NCI-H2227 treated with DMSO at 0.1 percent for 48 hours (cell line): Measurements from ENCODE around the gene CCN2.

Experiments
- DNase-seq: peaks from one replicate; lab custom pipeline; 2025; lab: John Stamatoyannopoulos, UW

Gene CCN2

GRCh38 chr6:131967948-131968347 lies 16.8 kb upstream of the CCN2 start:
- DNase-seq: no peak

DNA sequence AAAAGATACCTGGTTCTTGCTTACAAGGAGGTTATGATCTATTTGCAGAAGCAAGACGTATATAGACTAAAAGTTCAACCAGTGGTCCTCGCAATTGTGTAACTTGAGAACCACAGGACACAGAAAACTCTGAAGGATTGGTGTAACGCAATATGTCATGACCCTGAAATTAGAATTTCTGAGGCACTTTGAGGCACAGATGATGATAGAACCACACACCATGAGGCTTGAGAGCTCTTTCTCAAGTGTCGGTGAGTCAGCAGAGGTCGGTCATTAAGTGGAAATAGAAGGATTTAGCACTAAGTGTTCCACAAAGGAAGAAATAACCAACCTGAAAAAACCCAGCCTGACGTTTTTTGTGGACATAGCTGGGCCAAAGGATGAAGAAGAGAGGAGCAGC lies 15.3 kb upstream of the CCN2 start:
- no peak for DNase-seq

DNA sequence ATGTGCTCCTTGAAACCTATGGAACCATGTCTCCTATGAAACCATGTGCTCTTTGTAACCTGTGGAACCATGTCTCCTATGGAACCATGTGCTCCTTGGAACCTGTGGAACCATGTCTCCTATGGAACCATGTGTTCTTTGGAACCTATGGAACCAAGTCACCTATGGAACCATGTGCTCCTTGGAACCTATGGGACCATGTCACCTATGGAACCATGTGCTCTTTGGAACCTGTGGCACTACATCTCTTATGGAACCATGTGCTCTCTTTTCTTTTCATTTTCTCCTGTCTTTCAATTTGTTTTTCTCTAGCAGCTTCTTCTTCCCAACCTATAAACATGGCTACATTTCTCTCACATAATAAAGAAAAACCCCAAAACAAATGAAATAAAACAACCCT lies 11.9 kb upstream of the CCN2 start:
- DNase-seq: no peak

DNA sequence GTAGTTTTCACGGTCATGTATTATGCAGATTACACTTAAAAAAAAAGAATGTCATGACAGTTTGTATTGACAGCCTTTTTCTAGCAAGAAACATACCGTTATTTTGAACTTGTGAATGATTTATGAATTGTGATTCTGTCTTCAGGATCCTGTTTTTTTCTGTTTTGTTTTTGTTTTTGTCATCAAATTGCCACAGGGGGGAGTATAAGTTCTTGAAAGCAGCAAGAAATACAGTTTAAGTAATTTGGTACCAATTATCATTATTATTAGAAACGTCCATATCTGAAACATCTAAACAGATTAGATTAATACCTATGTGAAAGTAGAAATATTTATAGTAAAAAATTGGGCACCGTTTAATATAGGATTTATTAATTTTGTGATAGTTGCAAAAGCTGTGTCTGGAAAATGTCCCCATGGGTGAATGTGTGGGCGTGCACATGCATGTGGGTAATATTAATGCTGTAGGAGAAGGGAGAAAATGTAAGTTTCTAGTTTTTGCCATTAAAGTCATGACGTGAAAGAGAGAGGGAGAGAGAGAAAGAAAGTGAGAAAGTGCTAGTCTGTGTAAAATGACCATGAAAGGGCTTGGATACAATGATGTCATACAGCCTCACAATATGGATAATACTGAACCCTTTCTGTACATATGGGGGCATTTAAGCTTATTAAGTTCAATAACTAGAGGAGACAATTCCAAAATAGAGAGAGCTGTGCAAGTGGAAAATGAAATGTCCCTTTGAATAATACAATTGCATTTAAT lies 9.4 kb upstream of the CCN2 start:
- DNase-seq: no peak

- no peak for DNase-seq
These were observed 7.6 kb upstream of the CCN2 start for GRCh38 chr6:131958542-131959470.

DNA sequence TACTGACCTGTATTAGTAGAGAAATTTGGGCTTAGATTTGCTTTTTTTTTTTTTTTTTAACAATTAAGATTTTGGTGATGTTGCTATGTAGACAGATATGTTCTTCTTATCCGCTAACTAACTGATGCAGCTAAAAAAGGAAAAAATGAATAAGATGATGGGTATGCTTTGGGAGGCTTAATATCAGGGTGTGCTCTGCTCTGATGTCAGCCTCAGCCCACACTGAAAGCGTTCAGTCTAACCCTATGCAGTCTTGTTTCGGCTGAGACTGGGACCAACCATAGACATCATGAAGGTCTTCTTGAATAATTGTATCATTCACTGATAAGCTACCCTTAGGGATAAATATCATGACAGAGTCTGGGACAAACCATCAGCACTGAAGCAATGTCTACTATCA lies 6.9 kb upstream of the CCN2 start:
- DNase-seq: no peak

DNA sequence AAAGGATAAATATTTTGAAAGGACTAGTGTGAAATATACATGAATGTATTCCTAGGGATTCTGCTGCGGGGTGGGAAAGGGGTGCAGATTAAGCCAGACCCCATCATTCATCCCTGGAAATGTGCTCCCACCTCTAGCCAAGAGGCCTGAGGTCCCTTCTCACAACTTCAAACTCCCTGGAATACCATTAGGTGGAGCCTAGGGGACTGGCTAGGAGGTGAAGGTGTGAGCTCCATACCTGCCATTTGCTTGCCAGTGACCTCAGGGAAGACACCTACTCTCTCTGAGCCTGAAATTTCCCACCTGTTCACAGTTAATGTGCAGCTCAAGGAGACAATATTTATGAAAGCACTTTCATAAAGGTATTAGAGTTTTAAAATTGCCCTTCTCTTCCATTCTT lies 4.7 kb upstream of the CCN2 start:
- no peak for DNase-seq

GRCh38 chr6:131955192-131955591 lies 4.0 kb upstream of the CCN2 start:
- DNase-seq: no peak

- DNase-seq: no peak
These were observed 3.6 kb upstream of the CCN2 start for GRCh38 chr6:131954775-131955107.

DNA sequence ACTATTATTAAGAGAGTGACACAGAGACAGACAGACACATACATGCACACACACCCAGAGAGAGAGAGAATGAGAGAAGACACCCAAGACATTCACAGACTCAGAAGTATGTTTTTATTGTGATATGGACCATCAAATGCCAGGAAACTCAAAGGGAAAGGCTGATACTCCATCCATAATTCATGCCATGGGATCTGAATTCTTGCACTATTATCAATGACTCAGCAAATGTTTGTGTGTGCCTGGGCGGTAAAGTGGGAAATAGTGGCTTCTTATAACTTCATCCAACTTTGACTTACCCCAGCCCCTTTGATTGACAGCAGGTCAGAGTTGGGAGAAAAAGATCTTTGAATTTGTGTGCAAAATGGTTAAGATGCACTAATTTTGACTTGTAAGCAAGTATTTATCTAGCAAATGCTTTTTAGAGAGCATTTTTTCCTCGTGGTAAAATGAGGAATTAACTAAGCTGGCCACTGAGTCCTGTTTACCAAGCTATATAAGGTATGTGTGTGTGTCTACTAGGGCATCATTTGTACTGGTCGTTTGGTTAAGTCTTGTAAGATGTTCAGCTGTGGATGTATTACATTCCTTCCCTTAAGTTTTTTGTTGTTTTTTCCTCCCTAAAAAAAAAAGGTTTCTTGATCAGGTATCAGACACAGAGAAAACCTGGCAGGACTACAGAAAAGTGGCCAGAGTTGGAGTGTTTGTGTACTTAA lies 3.0 kb upstream of the CCN2 start:
- no peak for DNase-seq

DNA sequence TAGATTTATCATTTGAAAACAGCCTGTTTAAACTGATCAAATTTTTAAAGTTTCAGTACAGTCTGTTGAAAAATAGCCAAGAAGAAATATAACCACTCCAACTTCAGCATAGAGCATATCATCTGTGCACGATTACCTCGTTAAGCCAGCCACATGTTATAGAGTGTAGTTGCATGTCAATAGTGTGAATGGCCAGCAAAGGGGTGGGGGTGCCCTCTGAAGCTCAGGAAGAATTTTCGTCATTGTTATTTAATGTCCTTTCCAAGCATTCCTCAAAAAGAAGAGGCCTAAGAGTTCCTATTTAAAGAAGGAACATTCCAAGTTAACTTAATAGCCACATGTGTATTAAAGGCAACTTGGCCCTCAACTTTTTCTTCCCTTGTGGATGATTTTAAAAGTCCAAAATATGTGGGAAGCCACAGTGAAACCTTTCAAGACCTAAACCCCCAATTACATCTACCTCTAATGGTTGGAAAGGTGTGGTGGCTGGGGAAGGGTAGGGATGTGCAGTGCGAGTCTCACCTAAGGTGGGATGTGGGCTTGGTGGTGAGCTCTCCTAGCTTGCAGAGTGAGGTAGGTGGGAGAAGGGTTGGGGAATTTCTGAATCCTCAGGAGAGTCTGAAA lies 1.8 kb upstream of the CCN2 start:
- DNase-seq: no peak

DNA sequence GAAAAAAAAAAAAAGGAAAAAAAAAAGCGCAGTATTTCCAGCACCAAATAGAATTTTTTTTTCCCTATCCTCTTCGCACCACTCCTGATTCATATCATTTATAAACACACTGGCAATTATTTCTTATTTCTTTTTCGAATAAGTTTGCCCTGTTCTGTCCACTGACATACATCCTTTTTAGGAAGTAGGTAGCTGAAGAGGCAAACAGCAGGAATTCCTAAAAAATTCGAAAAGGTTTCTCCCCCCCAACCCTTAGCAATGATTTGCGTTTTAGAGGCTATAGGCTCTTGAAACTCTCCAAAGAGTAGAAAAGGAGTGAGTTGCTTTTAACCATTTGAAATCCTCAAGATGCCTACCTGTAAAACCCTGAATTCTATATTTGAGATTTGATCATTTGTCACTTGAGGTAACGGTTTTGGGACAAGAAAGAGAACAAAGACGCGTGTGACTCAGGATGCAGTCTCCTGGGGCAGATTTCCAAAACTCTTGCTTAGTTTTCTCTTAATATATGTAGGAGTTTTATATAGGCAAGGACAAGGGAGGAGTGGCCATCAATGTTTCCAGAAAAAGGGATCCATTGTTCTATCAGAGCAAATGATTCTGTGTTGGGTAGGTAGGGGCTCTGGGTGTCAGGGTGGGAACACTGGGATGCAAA lies 531 bp upstream of the CCN2 start:
- no peak for DNase-seq

DNA sequence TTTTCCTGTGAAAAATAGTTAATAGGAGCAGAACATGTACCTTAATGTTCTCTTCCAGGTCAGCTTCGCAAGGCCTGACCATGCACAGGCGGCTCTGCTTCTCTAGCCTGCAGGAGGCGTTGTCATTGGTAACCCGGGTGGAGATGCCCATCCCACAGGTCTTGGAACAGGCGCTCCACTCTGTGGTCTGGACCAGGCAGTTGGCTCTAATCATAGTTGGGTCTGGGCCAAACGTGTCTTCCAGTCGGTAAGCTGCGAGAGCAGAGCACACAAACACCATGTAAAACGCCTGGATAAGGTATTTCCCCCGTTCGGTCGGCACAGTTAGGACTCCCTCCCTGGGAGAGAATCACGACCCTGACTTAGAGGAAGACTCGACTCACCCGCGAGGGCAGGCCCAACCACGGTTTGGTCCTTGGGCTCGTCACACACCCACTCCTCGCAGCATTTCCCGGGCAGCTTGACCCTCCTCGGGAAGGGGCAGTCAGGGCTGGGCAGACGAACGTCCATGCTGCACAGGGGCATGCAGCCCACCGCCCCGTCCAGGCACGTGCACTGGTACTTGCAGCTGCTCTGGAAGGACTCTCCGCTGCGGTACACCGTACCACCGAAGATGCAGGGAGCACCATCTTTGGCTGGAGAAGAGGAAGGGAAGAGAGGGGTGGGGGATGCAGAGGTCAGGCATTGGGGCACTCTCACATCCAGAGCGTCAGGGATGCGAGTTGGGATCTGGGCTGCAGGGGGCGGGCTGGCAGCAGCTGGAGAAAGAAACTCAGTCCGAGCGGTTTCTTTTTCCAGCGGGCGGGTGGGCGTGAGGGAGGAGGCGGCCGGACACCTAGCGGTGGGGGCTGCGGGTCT lies 1.0 kb downstream of the CCN2 start:
- no peak for DNase-seq

- DNase-seq: no peak
These were observed 1.6 kb downstream of the CCN2 start for GRCh38 chr6:131949620-131949908.

DNA sequence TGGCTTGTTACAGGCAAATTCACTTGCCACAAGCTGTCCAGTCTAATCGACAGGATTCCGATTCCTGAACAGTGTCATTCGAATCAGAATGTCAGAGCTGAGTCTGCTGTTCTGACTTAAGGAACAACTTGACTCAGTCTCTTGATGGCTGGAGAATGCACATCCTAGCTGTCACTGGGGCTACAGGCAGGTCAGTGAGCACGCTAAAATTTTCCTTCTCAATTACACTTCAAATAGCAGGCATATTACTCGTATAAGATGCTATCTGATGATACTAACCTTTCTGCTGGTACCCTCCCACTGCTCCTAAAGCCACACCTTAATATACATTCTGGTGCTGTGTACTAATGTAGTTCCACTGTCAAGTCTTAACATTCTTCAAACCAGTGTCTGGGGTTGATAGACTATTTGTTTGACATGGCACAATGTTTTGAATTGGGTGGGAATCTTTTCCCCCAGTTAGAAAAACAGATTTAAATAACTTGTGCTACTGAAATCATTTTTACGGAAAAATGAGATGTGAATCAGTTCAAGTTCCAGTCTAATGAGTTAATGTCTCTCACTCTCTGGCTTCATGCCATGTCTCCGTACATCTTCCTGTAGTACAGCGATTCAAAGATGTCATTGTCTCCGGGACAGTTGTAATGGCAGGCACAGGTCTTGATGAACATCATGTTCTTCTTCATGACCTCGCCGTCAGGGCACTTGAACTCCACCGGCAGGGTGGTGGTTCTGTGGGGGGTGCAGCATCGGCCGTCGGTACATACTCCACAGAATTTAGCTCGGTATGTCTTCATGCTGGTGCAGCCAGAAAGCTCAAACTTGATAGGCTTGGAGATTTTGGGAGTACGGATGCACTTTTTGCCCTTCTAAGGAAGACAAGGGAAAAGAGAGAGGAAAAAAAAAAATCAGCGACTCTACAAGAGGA lies 2.2 kb downstream of the CCN2 start:
- DNase-seq: no peak

DNA sequence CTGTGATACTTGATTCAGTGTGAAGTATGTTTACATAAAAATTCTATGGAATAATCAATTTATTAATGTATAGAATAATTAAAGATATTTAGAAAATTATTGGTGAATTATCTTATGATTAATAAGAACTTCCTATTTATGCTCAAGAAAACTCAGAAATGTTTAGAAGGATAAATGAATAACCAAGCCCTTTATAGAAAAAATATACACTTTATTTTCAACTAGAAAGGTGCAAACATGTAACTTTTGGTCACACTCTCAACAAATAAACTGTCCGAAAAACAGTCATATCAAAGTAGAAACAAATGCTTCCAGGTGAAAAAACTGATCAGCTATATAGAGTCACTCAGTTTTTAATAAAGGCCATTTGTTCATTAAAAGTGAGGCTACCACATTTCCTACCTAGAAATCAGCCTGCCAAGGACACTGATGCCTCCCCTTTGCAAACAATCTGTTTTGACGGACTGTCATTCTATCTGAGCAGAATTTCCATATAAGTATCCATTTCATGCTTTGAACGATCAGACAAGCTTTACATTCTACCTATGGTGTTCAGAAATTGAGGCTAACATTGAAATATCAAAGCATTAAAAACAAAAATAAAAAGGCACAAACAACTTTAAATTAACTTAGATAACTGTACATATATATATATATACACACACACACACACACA lies 3.0 kb downstream of the CCN2 start:
- DNase-seq: no peak

DNA sequence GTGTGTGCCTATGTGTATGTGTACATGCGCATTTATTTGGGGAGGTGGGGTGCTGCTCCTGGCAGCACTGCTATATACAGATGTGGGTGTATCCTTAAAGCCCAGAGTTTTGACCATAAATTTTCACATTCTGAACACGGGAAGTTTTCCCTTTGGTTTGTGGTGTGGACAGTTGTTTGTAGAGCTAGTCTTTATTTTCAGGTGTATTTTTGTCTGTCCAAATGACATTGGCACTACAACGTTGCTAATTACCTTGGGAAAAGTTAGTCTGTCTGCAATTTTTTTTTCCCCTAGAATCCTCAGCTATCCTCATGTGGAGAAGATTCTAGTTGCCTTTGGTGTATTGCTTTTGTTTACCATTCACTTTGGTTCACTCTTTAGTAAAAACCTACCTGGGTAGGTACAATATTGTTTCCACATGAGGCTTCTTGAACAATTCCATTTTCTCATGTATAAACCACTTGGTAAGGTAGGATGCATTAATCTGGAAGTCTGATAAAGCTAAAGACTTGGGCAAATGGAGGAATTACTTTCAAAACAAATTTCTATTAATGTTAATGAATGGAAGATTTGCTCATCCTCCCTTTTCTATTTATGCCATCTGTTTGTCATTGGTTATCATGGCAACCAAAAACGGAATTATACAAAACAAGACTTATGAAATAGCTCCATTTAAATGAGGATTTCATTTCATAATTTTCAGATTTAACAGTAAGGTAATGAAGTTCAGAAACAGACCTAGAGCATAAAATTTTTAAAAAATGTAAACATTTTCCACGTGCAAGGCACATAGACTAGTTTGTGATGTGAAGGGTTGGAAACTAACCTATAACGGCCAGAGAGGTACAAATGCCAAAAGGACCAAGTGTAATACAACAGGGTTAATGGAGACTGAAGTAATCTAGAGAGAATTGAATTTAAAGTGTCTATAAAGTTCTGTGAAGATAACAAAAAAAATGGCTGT lies 3.9 kb downstream of the CCN2 start:
- no peak for DNase-seq

- no peak for DNase-seq
These were observed 4.7 kb downstream of the CCN2 start for GRCh38 chr6:131946404-131946991.
